Liver (tissue), 9 donors: ENCODE results near the gene RPS6KA5. TPM values are rescaled to one million over a fixed set of nuclear protein-coding genes. Genes with fewer than 3 reads are reported as not detected.

Source experiments
- DNase-seq: peaks from one replicate; pipeline ENCODE4 v3.0.0-alpha.2; 2017; ENCODE audit warnings: low spot score
- H3K27ac ChIP-seq, 2 donors: one replicate each; pipeline ENCODE4 v1.7.0; 2013; ENCODE audit warnings: inconsistent platforms in 2 of 2, low read length in 2 of 2, control low read depth in 1 of 2, low read depth in 1 of 2, mild to moderate bottlenecking in 1 of 2
- H3K27me3 ChIP-seq, 4 donors: one replicate each; pipeline versions ENCODE4 v1.6.1 to v1.7.0; 2013; ENCODE audit warnings: low read length in 3 of 4, inconsistent platforms in 1 of 4, mild to moderate bottlenecking in 1 of 4, moderate library complexity in 1 of 4; ENCODE audit not compliant: control insufficient read depth in 4 of 4, insufficient read depth in 4 of 4
- H3K36me3 ChIP-seq, 4 donors: one replicate each; pipeline versions ENCODE4 v1.6.1 to v1.7.0; 2013; ENCODE audit warnings: low read length in 3 of 4, mild to moderate bottlenecking in 3 of 4, low read depth in 1 of 4, moderate library complexity in 1 of 4; ENCODE audit not compliant: control insufficient read depth in 4 of 4, insufficient read depth in 3 of 4
- H3K4me1 ChIP-seq, 4 donors: one replicate each; pipeline versions ENCODE4 v1.6.1 to v1.7.0; 2013; ENCODE audit warnings: low read length in 3 of 4, mild to moderate bottlenecking in 3 of 4, moderate library complexity in 1 of 4; ENCODE audit not compliant: control insufficient read depth in 4 of 4, insufficient read depth in 4 of 4
- H3K4me3 ChIP-seq, 3 donors: one replicate each; pipeline versions ENCODE4 v1.6.1 to v1.7.0; 2013; ENCODE audit warnings: low read length in 3 of 3, control low read depth in 1 of 3, low read depth in 1 of 3, mild to moderate bottlenecking in 1 of 3
- H3K9ac ChIP-seq, 2 donors: one replicate each; pipeline ENCODE4 v1.7.0; 2013; ENCODE audit warnings: low read length in 2 of 2, mild to moderate bottlenecking in 2 of 2, moderate library complexity in 2 of 2, control low read depth in 1 of 2, low read depth in 1 of 2
- H3K9me3 ChIP-seq, 4 donors: one replicate each; pipeline versions ENCODE4 v1.6.1 to v1.7.0; 2013; ENCODE audit warnings: low read length in 3 of 4; ENCODE audit not compliant: control insufficient read depth in 4 of 4
- ATF3 ChIP-seq: IDR thresholded peaks from 2 replicates; pipeline ENCODE4 v1.6.1; 2016; ENCODE audit warnings: antibody characterized with exemption
- EGR1 ChIP-seq, 2 donors: IDR thresholded peaks; 2 replicates each; pipeline ENCODE4 v1.6.1; 2016 to 2018; ENCODE audit warnings: antibody characterized with exemption in 2 of 2, low read depth in 2 of 2
- FOXA1 ChIP-seq: IDR thresholded peaks from 2 replicates; pipeline ENCODE4 v1.6.1; 2016; ENCODE audit warnings: antibody characterized with exemption
- HNF4G ChIP-seq: IDR thresholded peaks from 2 replicates; pipeline ENCODE4 v1.6.1; 2016; ENCODE audit warnings: antibody characterized with exemption
- JUND ChIP-seq, 2 donors: IDR thresholded peaks; 2 replicates each; pipeline ENCODE4 v1.6.1; 2016; ENCODE audit warnings: antibody characterized with exemption in 2 of 2
- NR2F2 ChIP-seq: IDR thresholded peaks from 2 replicates; pipeline ENCODE4 v1.6.1; 2016; ENCODE audit warnings: antibody characterized with exemption
- RAD21 ChIP-seq, 2 donors: IDR thresholded peaks; 2 replicates each; pipeline ENCODE4 v1.6.1; 2016; ENCODE audit warnings: antibody characterized with exemption in 2 of 2, mild to moderate bottlenecking in 2 of 2
- RXRA ChIP-seq, 2 donors: IDR thresholded peaks; 2 replicates each; pipeline ENCODE4 v1.6.1; 2017 to 2018; ENCODE audit warnings: antibody characterized with exemption in 2 of 2, mild to moderate bottlenecking in 1 of 2
- SP1 ChIP-seq: IDR thresholded peaks from 2 replicates; pipeline ENCODE4 v1.6.1; 2018; ENCODE audit warnings: antibody characterized with exemption, mild to moderate bottlenecking
- YY1 ChIP-seq: IDR thresholded peaks from 2 replicates; pipeline ENCODE4 v1.6.1; 2016; ENCODE audit warnings: antibody characterized with exemption, mild to moderate bottlenecking
- WGBS: extraction: QIAGEN DNeasy Blood & Tissue Kit; methylation state at CpG from one replicate; pipeline ENCODE4 v1.1.7; 2013; 5-methylcytosine and 5-hydroxymethylcytosine counted together
- polyA plus RNA-seq, 2 donors: library from polyadenylated mRNA; stranded (reverse) in 1 of 2; unstranded in 1 of 2; fragments of 200-250 nt in 1 of 2; fragments of >200 nt in 1 of 2; fragmentation: Nextera tagmentation in 1 of 2; extraction: Ambion mirVana in 1 of 2; gene quantifications; one replicate each; pipeline versions ENCODE4 v1.2.1 to v1.2.3, GENCODE V29; 2013 to 2015
- total RNA-seq, 2 donors: library from RNA; depleted of rRNA; stranded (reverse); fragments of >200 nt; gene quantifications; one replicate each; pipeline ENCODE4 v1.2.3, GENCODE V29; 2014
- TF ChIP-seq, protein P1 (sequence below): IDR thresholded peaks from 2 replicates; pipeline ENCODE4 v1.6.1; 2016; ENCODE audit warnings: antibody characterized with exemption, mild to moderate bottlenecking
- TF ChIP-seq, protein P2 (sequence below): fragments of 150-350 bp; IDR thresholded peaks from 2 replicates; pipeline ENCODE4 v1.5.1; 2017; ENCODE audit warnings: improper control_type of control experiment, low read depth, low read length; ENCODE audit not compliant: missing input control
- TF ChIP-seq, protein P3 (sequence below): IDR thresholded peaks from 2 replicates; pipeline ENCODE4 v1.6.1; 2016; ENCODE audit warnings: antibody characterized with exemption
- TF ChIP-seq, protein P4 (sequence below): IDR thresholded peaks from 2 replicates; pipeline ENCODE4 v1.6.1; 2016; ENCODE audit warnings: antibody characterized with exemption
- donor health status: healthy.
- donor health status: healthy.
- donor health status: healthy.
- donor health status: healthy.
- donor health status: healthy.

The RPS6KA5 gene
- total and polyA plus RNA-seq, 4 donors: 0.52 to 2.3 (median 1.3) TPM

- no peaks in the 10 kb centered on the region for H3K9me3 ChIP-seq
- no peak overlapping the region for H3K27ac ChIP-seq
- no peaks in the 10 kb centered on the region for H3K36me3 ChIP-seq
- no peak for TF ChIP-seq ATF3
- TF ChIP-seq, protein P1, sequence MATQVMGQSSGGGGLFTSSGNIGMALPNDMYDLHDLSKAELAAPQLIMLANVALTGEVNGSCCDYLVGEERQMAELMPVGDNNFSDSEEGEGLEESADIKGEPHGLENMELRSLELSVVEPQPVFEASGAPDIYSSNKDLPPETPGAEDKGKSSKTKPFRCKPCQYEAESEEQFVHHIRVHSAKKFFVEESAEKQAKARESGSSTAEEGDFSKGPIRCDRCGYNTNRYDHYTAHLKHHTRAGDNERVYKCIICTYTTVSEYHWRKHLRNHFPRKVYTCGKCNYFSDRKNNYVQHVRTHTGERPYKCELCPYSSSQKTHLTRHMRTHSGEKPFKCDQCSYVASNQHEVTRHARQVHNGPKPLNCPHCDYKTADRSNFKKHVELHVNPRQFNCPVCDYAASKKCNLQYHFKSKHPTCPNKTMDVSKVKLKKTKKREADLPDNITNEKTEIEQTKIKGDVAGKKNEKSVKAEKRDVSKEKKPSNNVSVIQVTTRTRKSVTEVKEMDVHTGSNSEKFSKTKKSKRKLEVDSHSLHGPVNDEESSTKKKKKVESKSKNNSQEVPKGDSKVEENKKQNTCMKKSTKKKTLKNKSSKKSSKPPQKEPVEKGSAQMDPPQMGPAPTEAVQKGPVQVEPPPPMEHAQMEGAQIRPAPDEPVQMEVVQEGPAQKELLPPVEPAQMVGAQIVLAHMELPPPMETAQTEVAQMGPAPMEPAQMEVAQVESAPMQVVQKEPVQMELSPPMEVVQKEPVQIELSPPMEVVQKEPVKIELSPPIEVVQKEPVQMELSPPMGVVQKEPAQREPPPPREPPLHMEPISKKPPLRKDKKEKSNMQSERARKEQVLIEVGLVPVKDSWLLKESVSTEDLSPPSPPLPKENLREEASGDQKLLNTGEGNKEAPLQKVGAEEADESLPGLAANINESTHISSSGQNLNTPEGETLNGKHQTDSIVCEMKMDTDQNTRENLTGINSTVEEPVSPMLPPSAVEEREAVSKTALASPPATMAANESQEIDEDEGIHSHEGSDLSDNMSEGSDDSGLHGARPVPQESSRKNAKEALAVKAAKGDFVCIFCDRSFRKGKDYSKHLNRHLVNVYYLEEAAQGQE: no peak
- TF ChIP-seq RAD21 (IDR thresholded peaks at IDR 0.05): no peak
- no peak for TF ChIP-seq NR2F2
- TF ChIP-seq, protein P2, sequence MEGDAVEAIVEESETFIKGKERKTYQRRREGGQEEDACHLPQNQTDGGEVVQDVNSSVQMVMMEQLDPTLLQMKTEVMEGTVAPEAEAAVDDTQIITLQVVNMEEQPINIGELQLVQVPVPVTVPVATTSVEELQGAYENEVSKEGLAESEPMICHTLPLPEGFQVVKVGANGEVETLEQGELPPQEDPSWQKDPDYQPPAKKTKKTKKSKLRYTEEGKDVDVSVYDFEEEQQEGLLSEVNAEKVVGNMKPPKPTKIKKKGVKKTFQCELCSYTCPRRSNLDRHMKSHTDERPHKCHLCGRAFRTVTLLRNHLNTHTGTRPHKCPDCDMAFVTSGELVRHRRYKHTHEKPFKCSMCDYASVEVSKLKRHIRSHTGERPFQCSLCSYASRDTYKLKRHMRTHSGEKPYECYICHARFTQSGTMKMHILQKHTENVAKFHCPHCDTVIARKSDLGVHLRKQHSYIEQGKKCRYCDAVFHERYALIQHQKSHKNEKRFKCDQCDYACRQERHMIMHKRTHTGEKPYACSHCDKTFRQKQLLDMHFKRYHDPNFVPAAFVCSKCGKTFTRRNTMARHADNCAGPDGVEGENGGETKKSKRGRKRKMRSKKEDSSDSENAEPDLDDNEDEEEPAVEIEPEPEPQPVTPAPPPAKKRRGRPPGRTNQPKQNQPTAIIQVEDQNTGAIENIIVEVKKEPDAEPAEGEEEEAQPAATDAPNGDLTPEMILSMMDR: no peak
- TF ChIP-seq EGR1 (IDR thresholded peaks at IDR 0.05; ENCODE audit: low read depth in 2 of 2): no peak
- TF ChIP-seq JUND (IDR thresholded peaks at IDR 0.05): no peak
- TF ChIP-seq, protein P3, sequence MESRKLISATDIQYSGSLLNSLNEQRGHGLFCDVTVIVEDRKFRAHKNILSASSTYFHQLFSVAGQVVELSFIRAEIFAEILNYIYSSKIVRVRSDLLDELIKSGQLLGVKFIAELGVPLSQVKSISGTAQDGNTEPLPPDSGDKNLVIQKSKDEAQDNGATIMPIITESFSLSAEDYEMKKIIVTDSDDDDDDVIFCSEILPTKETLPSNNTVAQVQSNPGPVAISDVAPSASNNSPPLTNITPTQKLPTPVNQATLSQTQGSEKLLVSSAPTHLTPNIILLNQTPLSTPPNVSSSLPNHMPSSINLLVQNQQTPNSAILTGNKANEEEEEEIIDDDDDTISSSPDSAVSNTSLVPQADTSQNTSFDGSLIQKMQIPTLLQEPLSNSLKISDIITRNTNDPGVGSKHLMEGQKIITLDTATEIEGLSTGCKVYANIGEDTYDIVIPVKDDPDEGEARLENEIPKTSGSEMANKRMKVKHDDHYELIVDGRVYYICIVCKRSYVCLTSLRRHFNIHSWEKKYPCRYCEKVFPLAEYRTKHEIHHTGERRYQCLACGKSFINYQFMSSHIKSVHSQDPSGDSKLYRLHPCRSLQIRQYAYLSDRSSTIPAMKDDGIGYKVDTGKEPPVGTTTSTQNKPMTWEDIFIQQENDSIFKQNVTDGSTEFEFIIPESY: no peak
- no peak for TF ChIP-seq SP1
- TF ChIP-seq, protein P4, sequence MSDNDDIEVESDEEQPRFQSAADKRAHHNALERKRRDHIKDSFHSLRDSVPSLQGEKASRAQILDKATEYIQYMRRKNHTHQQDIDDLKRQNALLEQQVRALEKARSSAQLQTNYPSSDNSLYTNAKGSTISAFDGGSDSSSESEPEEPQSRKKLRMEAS: no peak
- no peak for TF ChIP-seq HNF4G
- TF ChIP-seq RXRA (IDR thresholded peaks at IDR 0.05): no peak
- H3K27me3 ChIP-seq: no peaks in the 10 kb centered on the region
- no peak overlapping the region for H3K9ac ChIP-seq
- peaks cover 0 to 2% (median 0%) of the 10 kb centered on the region in 4 donors for H3K4me1 ChIP-seq
- DNase-seq: no peak
- H3K4me3 ChIP-seq: no peak overlapping the region
Observed at GRCh38 chr14:91004987-91005386, 55.5 kb downstream of the RPS6KA5 start.

DNA sequence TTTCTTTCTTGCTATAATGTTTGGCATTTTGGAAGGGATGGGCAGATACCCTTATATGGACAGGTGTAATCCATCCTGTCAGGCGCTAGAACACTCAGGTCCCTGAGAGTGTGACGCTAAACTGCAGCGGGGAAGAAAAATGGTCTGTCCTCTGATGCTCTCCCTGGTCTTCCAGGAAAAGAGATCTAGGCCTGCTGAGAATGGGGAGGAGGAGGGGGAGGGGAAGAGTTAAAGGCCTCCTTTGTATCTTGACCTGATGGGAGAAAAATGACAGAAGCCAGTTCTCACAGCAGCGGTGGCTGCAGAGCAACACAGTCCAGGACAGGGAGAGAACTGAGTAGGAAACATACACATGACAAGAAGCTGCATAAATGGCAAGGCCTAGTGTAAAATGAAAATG is 61.1 kb downstream of the RPS6KA5 start:
- WGBS: 95% methylated on average over 4 of the region's 4 CpGs
- H3K27ac ChIP-seq: no peak overlapping the region
- peaks cover 0 to 2% (median under 1%) of the 10 kb centered on the region in 4 donors for H3K36me3 ChIP-seq
- no peak overlapping the region for H3K9ac ChIP-seq
- no peak for TF ChIP-seq YY1
- no peak for TF ChIP-seq FOXA1
- TF ChIP-seq, protein P1: no peak
- TF ChIP-seq ATF3: no peak
- no peak for TF ChIP-seq JUND (IDR thresholded peaks at IDR 0.05)
- TF ChIP-seq HNF4G: no peak
- TF ChIP-seq SP1: no peak
- no peak for TF ChIP-seq RAD21 (IDR thresholded peaks at IDR 0.05)
- TF ChIP-seq NR2F2: no peak
- TF ChIP-seq, protein P3: no peak
- no peaks in the 10 kb centered on the region for H3K27me3 ChIP-seq
- no peaks in the 10 kb centered on the region for H3K4me1 ChIP-seq
- DNase-seq: no peak
- H3K9me3 ChIP-seq: no peaks in the 10 kb centered on the region
- H3K4me3 ChIP-seq: no peak overlapping the region
